Suprapubic skin (tissue), 4 donors: ENCODE data around the gene PPM1F. TPM values are rescaled to one million over a fixed set of nuclear protein-coding genes. Genes with fewer than 3 reads are reported as not detected.

Experiments used
- total RNA-seq, 4 donors: library from RNA; depleted of rRNA; stranded (reverse); fragments of >200 nt; gene quantifications; one replicate each; pipeline ENCODE4 v1.1.0, GENCODE V29; 2016

PPM1F gene
- total RNA-seq, 4 donors from 2014 or later = 21.9 to 40.7 (median 29.9) TPM

Other genes with a start within 250 kb of the PPM1F start
- gene YPEL1, start 217.1 kb downstream of the PPM1F start, total RNA-seq = 1 to 10 TPM; 1.5 to 5.1 (median 2.4) TPM
- gene MAPK1, start 85.2 kb downstream of the PPM1F start, total RNA-seq = 10 to 100 TPM; 51.3 to 77.8 (median 66.0) TPM
- gene TOP3B, start 29.9 kb upstream of the PPM1F start, total RNA-seq = 100 to 1,000 TPM in 1 of 4 donors, 10 to 100 TPM in 3; 28.2 to 113 (median 35.1) TPM